Measurements from ENCODE around the gene MCTP2. TPM values are rescaled to one million over a fixed set of nuclear protein-coding genes. Genes with fewer than 3 reads are reported as not detected.

MCTP2 gene
- total RNA-seq, 1 experiment from 2014 or later = 0.15 TPM

- DNase-seq (ENCODE audit: low read depth, low spot score) (no peak), ATAC-seq (no peak)
- H3K27me3 ChIP-seq (ENCODE audit: control insufficient read depth, insufficient read depth, low read length) = no peaks in the 10 kb centered on the region
- H3K4me3 ChIP-seq (ENCODE audit: low read depth in 2 of 2, low read length in 2 of 2) = no peak overlapping the region
- no TSS peak for BruUV-seq (replicated peaks)
- in situ Hi-C loops (cut with HindIII; ENCODE audit: low pct_unique_long_range_greater_than_20kb, low sequenced_read_pairs) (no loop called here), intact Hi-C loops (cut with micrococcal nuclease; ENCODE audit: unreplicated experiment) (no loop called here)
- H3K9me3 ChIP-seq (ENCODE audit: control insufficient read depth, insufficient read depth, low read depth, low read length) = no peaks in the 10 kb centered on the region
- no peaks in the 10 kb centered on the region for H3K4me1 ChIP-seq (ENCODE audit: control insufficient read depth, insufficient read depth, low read length)
- TF ChIP-seq SIN3A (IDR thresholded peaks at IDR 0.05; ENCODE audit: borderline replicate concordance, insufficient read depth, low read depth, low read length) = no peak
- CTCF ChIA-PET = no interaction called here
- H3K36me3 ChIP-seq (ENCODE audit: control insufficient read depth, insufficient read depth, low read length) = no peaks in the 10 kb centered on the region
- POLR2A ChIA-PET = no interaction called here
- H3K27ac ChIP-seq (ENCODE audit: low read length) = no peak overlapping the region
Observed at GRCh38 chr15:94470492-94470891, 239.1 kb downstream of the MCTP2 start.

DNA sequence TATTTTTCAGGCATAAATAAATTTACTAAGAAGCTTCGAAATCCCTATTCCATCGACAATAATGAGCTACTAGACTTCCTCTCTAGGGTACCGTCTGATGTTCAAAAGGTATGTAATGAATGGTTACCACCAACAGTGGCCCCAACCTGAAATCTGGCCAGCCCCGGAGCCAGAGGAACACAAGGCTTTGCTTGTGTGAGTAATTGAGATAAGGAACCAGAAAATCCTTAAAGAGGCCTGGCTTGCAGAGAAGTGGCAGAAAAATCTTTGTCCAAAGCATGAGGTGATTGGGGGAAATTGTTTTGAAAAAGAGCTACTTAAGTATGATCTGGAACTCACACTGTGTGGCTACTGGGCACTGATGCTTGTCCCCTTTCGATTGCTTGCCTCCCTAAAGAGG lies 245.3 kb downstream of the MCTP2 start:
- no TSS peak for BruUV-seq (replicated peaks)
- in situ Hi-C loops (cut with HindIII; ENCODE audit: low pct_unique_long_range_greater_than_20kb, low sequenced_read_pairs) = no loop called here

DNA sequence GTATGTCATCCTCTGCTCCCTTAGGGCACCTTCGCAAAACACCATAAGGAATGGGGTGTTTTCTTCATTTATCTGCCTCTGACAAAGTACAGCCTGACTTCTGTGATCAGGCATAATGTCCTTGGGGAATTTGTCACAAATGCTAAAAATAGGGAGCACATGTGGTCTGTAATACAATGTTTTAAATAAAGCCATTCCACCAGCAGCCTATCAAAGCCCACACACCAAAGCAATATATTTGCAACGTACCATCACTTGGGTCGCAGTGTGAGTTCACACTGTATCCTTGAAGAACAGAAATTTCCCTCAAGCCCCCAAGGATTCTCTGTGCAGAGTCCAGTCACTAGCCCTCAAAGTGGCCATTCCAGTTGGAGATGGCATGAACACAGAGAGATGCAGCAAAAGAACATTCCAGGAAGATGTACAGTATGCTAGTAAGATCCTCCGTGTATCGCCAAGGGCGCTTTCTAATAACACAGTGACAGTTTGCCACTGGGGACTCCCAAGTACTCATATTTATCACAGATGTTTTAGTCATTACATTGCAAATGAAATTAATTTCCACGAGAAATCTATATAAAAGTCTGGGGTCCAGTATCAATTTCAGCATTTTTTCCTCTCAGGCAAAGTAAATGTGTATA lies 246.7 kb downstream of the MCTP2 start:
- no peak for TF ChIP-seq REST (IDR thresholded peaks at IDR 0.05; ENCODE audit: insufficient read depth in 1 of 2, low read depth in 2 of 2, low read length in 1 of 2)
- TF ChIP-seq TCF7L2 (IDR thresholded peaks at IDR 0.05; ENCODE audit: low read depth, low read length) = no peak
- no peak for TF ChIP-seq SIN3A (IDR thresholded peaks at IDR 0.05; ENCODE audit: borderline replicate concordance, insufficient read depth, low read depth, low read length)
- TF ChIP-seq CTCF (IDR thresholded peaks at IDR 0.05) = no peak
- TF ChIP-seq POLR2AphosphoS5 (IDR thresholded peaks at IDR 0.05; ENCODE audit: low read depth, low read length) = no peak
- H3K9me3 ChIP-seq (ENCODE audit: control insufficient read depth, insufficient read depth, low read depth, low read length) = no peaks in the 10 kb centered on the region
- H3K27ac ChIP-seq (ENCODE audit: low read length) = no peak overlapping the region
- no peaks in the 10 kb centered on the region for H3K4me1 ChIP-seq (ENCODE audit: control insufficient read depth, insufficient read depth, low read length)
- no peaks in the 10 kb centered on the region for H3K36me3 ChIP-seq (ENCODE audit: control insufficient read depth, insufficient read depth, low read length)
- POLR2A ChIA-PET = no interaction called here
- BruUV-seq (replicated peaks) = no TSS peak
- no peaks in the 10 kb centered on the region for H3K27me3 ChIP-seq (ENCODE audit: control insufficient read depth, insufficient read depth, low read length)
- ATAC-seq (no peak), DNase-seq (ENCODE audit: low read depth, low spot score) (no peak)
- CTCF ChIA-PET = no interaction called here
- in situ Hi-C loops (cut with HindIII; ENCODE audit: low pct_unique_long_range_greater_than_20kb, low sequenced_read_pairs) (no loop called here), intact Hi-C loops (cut with micrococcal nuclease; ENCODE audit: unreplicated experiment) (no loop called here)
- no peak overlapping the region for H3K4me3 ChIP-seq (ENCODE audit: low read depth in 2 of 2, low read length in 2 of 2)

More for the DNA sequence above, 245.3 kb downstream of the MCTP2 start:
- Histone ChIP-seq H3K4me3 (ENCODE audit: low read depth in 2 of 2, low read length in 2 of 2) (no peak overlapping the region), H3K27me3 (ENCODE audit: control insufficient read depth, insufficient read depth, low read length) (no peaks in the 10 kb centered on the region), H3K9me3 (ENCODE audit: control insufficient read depth, insufficient read depth, low read depth, low read length) (no peaks in the 10 kb centered on the region), H3K27ac (ENCODE audit: low read length) (no peak overlapping the region), H3K36me3 (ENCODE audit: control insufficient read depth, insufficient read depth, low read length) (no peaks in the 10 kb centered on the region), H3K4me1 (ENCODE audit: control insufficient read depth, insufficient read depth, low read length) (no peaks in the 10 kb centered on the region)
- ChIA-PET CTCF (no interaction called here), POLR2A (no interaction called here)
- intact Hi-C loops (cut with micrococcal nuclease; ENCODE audit: unreplicated experiment) = no loop called here
- DNase-seq (ENCODE audit: low read depth, low spot score) (no peak), ATAC-seq (no peak)
- TF ChIP-seq CTCF (IDR thresholded peaks at IDR 0.05) = no peak

Data from Panc1 (cell line).